Vagina (tissue), 2 donors: ENCODE measurements around the gene POLG2.

Experiments used
- POLR2A ChIP-seq, 2 donors: fragments of 450-650 bp; IDR thresholded peaks; one replicate each; pipeline ENCODE4 v1.6.1; 2017; ENCODE audit warnings: antibody characterized with exemption in 2 of 2, mild to moderate bottlenecking in 2 of 2, moderate library complexity in 2 of 2
- POLR2AphosphoS5 ChIP-seq, 2 donors: sonication (generic); formaldehyde crosslinking; IDR thresholded peaks; one replicate each; pipeline ENCODE4 v1.9.0; 2017; ENCODE audit warnings: antibody characterized with exemption in 2 of 2, mild to moderate bottlenecking in 2 of 2, low read depth in 1 of 2; ENCODE audit not compliant: insufficient read depth in 1 of 2
- TF ChIP-seq, protein P1 (sequence below), 3 experiments: fragments of 450-650 bp in 2 of 3; fragments of 200-600 bp in 1 of 3; sonication (generic) in 1 of 3; IDR thresholded peaks; one replicate each; pipeline ENCODE4 v1.5.1; 2017 to 2019; ENCODE audit warnings: antibody characterized with exemption in 3 of 3, mild to moderate bottlenecking in 2 of 3, moderate library complexity in 2 of 3

DNA sequence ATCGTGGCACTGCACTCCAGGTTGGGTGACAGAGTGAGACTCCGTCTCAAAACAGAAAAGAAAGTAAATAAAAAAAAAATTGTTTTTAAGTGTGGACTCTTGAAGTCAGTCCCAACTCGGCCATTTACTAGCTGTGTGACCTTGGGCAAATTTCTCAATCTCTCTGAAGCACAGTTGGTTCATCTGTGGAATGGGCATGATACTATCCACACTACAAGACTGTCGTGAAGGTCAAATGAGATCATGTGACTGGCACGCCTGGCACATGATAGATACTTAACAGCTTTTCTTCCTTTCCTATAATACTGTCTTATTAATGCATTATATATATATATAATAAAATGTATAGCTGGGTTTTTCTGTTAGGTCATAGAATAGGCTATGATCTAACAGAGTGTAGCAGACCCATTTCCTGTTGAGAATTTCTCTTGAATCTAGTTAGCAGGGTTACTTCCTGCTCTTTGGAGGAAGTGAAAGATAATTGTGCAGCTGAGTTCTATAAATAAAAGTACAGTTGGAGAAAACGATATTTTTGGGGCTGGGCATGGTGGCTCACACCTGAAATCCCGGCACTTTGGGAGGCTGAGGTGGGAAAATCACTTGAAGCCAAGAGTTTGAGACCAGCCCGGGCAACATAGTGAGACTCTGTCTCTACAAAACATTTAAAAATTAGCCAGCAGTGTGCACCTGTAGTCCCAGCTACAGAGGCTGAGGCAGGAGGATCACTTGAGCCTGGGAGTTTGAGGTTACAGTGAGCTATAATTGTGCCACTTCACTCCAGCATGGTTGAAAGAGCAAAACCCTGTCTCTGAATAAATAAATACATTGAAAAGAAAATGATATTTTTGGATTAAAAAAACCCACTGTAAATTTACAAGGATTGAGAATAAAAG lies 40.6 kb downstream of the POLG2 start:
- TF ChIP-seq, protein P1, sequence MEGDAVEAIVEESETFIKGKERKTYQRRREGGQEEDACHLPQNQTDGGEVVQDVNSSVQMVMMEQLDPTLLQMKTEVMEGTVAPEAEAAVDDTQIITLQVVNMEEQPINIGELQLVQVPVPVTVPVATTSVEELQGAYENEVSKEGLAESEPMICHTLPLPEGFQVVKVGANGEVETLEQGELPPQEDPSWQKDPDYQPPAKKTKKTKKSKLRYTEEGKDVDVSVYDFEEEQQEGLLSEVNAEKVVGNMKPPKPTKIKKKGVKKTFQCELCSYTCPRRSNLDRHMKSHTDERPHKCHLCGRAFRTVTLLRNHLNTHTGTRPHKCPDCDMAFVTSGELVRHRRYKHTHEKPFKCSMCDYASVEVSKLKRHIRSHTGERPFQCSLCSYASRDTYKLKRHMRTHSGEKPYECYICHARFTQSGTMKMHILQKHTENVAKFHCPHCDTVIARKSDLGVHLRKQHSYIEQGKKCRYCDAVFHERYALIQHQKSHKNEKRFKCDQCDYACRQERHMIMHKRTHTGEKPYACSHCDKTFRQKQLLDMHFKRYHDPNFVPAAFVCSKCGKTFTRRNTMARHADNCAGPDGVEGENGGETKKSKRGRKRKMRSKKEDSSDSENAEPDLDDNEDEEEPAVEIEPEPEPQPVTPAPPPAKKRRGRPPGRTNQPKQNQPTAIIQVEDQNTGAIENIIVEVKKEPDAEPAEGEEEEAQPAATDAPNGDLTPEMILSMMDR (IDR thresholded peaks at IDR 0.05) = no peak
- no peak for TF ChIP-seq POLR2A (IDR thresholded peaks at IDR 0.05)
- no peak for TF ChIP-seq POLR2AphosphoS5 (IDR thresholded peaks at IDR 0.05; ENCODE audit: insufficient read depth in 1 of 2, low read depth in 1 of 2)
